DND-41 (cell line): ENCODE data around the gene RIC8A.
A peak's percentile ranks its signal among the peaks of the same experiment; 100 is the strongest.

ENCODE experiments used
- ATAC-seq: fragments of 200-7000 bp; cut with Tn5 transposase; 3 replicates; pipeline ENCODE4 v1.9.1; 2021; ENCODE audit warnings: low read depth; ENCODE audit not compliant: insufficient read depth
- DNase-seq: peaks from one replicate; pipeline ENCODE4 v3.0.0-alpha.2; 2020
- H2AFZ ChIP-seq: 2 replicates; pipeline ENCODE4 v1.6.0; 2012; ENCODE audit warnings: low read depth, low read length
- H3K27ac ChIP-seq: 2 replicates; pipeline ENCODE4 v1.5.1; 2012; ENCODE audit warnings: low read length, inconsistent platforms
- H3K27me3 ChIP-seq: fragments of 200-600 bp; sonication (generic); 2 replicates; pipeline ENCODE4 v1.6.0; 2012; ENCODE audit warnings: low read length, mild to moderate bottlenecking, inconsistent platforms; ENCODE audit not compliant: insufficient read depth, poor library complexity
- H3K36me3 ChIP-seq: 2 replicates; pipeline ENCODE4 v1.5.1; 2012; ENCODE audit warnings: low read length, inconsistent platforms; ENCODE audit not compliant: insufficient read depth
- H3K4me1 ChIP-seq: 2 replicates; pipeline ENCODE4 v1.5.1; 2012; ENCODE audit warnings: mild to moderate bottlenecking, low read length; ENCODE audit not compliant: insufficient read depth
- H3K4me2 ChIP-seq: 2 replicates; pipeline ENCODE4 v1.6.0; 2012; ENCODE audit warnings: mild to moderate bottlenecking, moderate library complexity, low read length, inconsistent platforms; ENCODE audit not compliant: insufficient read depth
- H3K4me3 ChIP-seq, 2 experiments: fragments of 200-600 bp in 1 of 2; shearing (Covaris generic) in 1 of 2; 2 replicates each; pipeline ENCODE4 v1.5.1; 2012 to 2016; ENCODE audit warnings: inconsistent platforms in 2 of 2, low read length in 2 of 2, mild to moderate bottlenecking in 2 of 2, low read depth in 1 of 2, moderate library complexity in 1 of 2
- H3K79me2 ChIP-seq: 2 replicates; pipeline ENCODE4 v1.6.0; 2012; ENCODE audit warnings: low read length, inconsistent platforms; ENCODE audit not compliant: insufficient read depth
- H3K9ac ChIP-seq: 2 replicates; pipeline ENCODE4 v1.6.0; 2012; ENCODE audit warnings: low read depth, mild to moderate bottlenecking, inconsistent platforms, low read length, moderate library complexity
- H3K9me3 ChIP-seq: 2 replicates; pipeline ENCODE4 v1.5.1; 2012; ENCODE audit warnings: low read length, moderate library complexity, mild to moderate bottlenecking, inconsistent platforms; ENCODE audit not compliant: insufficient read depth, severe bottlenecking
- H4K20me1 ChIP-seq: 2 replicates; pipeline ENCODE4 v1.6.0; 2012; ENCODE audit warnings: low read length; ENCODE audit not compliant: insufficient read depth
- CTCF ChIP-seq: IDR thresholded peaks from 2 replicates; pipeline ENCODE4 v1.5.1; 2012; ENCODE audit warnings: borderline replicate concordance, low read length, moderate library complexity, mild to moderate bottlenecking; ENCODE audit not compliant: poor library complexity, severe bottlenecking; ENCODE audit errors: extremely low read depth
- EZH2 ChIP-seq: IDR thresholded peaks from 3 replicates; pipeline ENCODE4 v1.6.1; 2012; ENCODE audit warnings: borderline replicate concordance, low read depth, mild to moderate bottlenecking, moderate library complexity, low read length, inconsistent platforms; ENCODE audit not compliant: severe bottlenecking

RIC8A gene

GRCh38 chr11:244376-244775 is 36.9 kb downstream of the RIC8A start:
- Histone ChIP-seq H2AFZ (no peak overlapping the region), H3K79me2 (peaks cover 39% of the 10 kb centered on the region), H3K9me3 (no peaks in the 10 kb centered on the region), H3K27ac (no peak overlapping the region), H3K27me3 (no peaks in the 10 kb centered on the region), H3K4me2 (no peak overlapping the region), H3K4me1 (peaks cover 10% of the 10 kb centered on the region; the same call in 1 of the 2 replicates), H3K4me3 (no peak overlapping the region), H3K36me3 (peaks cover 95% of the 10 kb centered on the region), H4K20me1 (peaks cover 9% of the 10 kb centered on the region; the same call in 1 of the 2 replicates), H3K9ac (no peak overlapping the region)
- ATAC-seq (no peak), DNase-seq (no peak)
- TF ChIP-seq CTCF, result no peak
- TF ChIP-seq EZH2, result no peak

GRCh38 chr11:249062-249461 is 41.6 kb downstream of the RIC8A start:
- Histone ChIP-seq H3K27me3 (no peaks in the 10 kb centered on the region), H3K36me3 (peaks cover 98% of the 10 kb centered on the region), H3K79me2 (0 out of 2 replicates have a peak, but pooled peaks cover 2% of the 10 kb centered on the region), H4K20me1 (peaks cover 5% of the 10 kb centered on the region; the same call in 1 of the 2 replicates), H3K9me3 (no peaks in the 10 kb centered on the region), H2AFZ (no peak overlapping the region), H3K4me3 (no peak overlapping the region), H3K4me1 (no peaks in the 10 kb centered on the region), H3K27ac (no peak overlapping the region), H3K9ac (no peak overlapping the region), H3K4me2 (no peak overlapping the region)
- TF ChIP-seq EZH2 (no peak), CTCF (no peak)
- ATAC-seq (no peak), DNase-seq (no peak)

GRCh38 chr11:250274-250673 is 42.8 kb downstream of the RIC8A start:
- no peak for ATAC-seq
- H3K4me1 ChIP-seq, result no peaks in the 10 kb centered on the region
- no peak for DNase-seq
- H3K9me3 ChIP-seq, result no peaks in the 10 kb centered on the region
- TF ChIP-seq CTCF (no peak), EZH2 (no peak)
- no peaks in the 10 kb centered on the region for H3K27me3 ChIP-seq
- no peak overlapping the region for H3K4me2 ChIP-seq
- H3K27ac ChIP-seq, result 0 out of 2 replicates have a peak overlapping the region, but pooled peaks have one; percentile 2
- no peak overlapping the region for H2AFZ ChIP-seq
- peaks cover 86% of the 10 kb centered on the region for H3K36me3 ChIP-seq
- peaks cover 5% of the 10 kb centered on the region; the same call in 1 of the 2 replicates for H4K20me1 ChIP-seq
- 0 out of 2 replicates have a peak, but pooled peaks cover 2% of the 10 kb centered on the region for H3K79me2 ChIP-seq
- no peak overlapping the region for H3K9ac ChIP-seq
- H3K4me3 ChIP-seq, result no peak overlapping the region
